Ovary (tissue), 3 donors: ENCODE measurements around the gene RPL31.

Experiments used
- EP300 ChIP-seq: sonication (generic); formaldehyde crosslinking; IDR thresholded peaks from one replicate; pipeline ENCODE4 v1.6.1; 2017; ENCODE audit warnings: antibody characterized with exemption
- POLR2A ChIP-seq: fragments of 450-650 bp; IDR thresholded peaks from one replicate; pipeline ENCODE4 v1.6.1; 2017; ENCODE audit warnings: antibody characterized with exemption, mild to moderate bottlenecking, moderate library complexity
- TF ChIP-seq, protein P1 (sequence below), 3 donors: fragments of 450-650 bp in 2 of 3; fragments of 200-600 bp in 1 of 3; IDR thresholded peaks; one replicate each; pipeline versions ENCODE4 v1.5.1 to v1.8.0; 2016 to 2022; ENCODE audit warnings: antibody characterized with exemption in 3 of 3, mild to moderate bottlenecking in 1 of 3
- donor health status: DM: no; HTN: no; CAD: no.

GRCh38 chr2:101026923-101027469, 24.9 kb downstream of the RPL31 start:
- TF ChIP-seq EP300 (no peak), POLR2A (no peak)
- TF ChIP-seq, protein P1, sequence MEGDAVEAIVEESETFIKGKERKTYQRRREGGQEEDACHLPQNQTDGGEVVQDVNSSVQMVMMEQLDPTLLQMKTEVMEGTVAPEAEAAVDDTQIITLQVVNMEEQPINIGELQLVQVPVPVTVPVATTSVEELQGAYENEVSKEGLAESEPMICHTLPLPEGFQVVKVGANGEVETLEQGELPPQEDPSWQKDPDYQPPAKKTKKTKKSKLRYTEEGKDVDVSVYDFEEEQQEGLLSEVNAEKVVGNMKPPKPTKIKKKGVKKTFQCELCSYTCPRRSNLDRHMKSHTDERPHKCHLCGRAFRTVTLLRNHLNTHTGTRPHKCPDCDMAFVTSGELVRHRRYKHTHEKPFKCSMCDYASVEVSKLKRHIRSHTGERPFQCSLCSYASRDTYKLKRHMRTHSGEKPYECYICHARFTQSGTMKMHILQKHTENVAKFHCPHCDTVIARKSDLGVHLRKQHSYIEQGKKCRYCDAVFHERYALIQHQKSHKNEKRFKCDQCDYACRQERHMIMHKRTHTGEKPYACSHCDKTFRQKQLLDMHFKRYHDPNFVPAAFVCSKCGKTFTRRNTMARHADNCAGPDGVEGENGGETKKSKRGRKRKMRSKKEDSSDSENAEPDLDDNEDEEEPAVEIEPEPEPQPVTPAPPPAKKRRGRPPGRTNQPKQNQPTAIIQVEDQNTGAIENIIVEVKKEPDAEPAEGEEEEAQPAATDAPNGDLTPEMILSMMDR (IDR thresholded peaks at IDR 0.05): no peak
